Gastrocnemius medialis (tissue), 4 donors: ENCODE results near the gene SCN4A. TPM values are rescaled to one million over a fixed set of nuclear protein-coding genes. Genes with fewer than 3 reads are reported as not detected.

Experiments
- ATAC-seq, 2 donors: fragments of 150-250 bp; one replicate each; pipeline ENCODE4 v1.9.1; 2016
- DNase-seq, 2 donors: peaks; one replicate each; pipeline ENCODE4 v3.0.0-alpha.2; 2019
- H3K27ac ChIP-seq, 4 donors: fragments of 200-600 bp; sonication (generic); 1 replicate in 1 of 4; 2 replicates in 3 of 4; pipeline ENCODE4 v1.5.1; 2016 to 2018; ENCODE audit warnings: mild to moderate bottlenecking in 2 of 4, moderate library complexity in 1 of 4
- H3K27me3 ChIP-seq, 3 donors: fragments of 200-600 bp; sonication (generic) in 2 of 3; 1 replicate in 1 of 3; 2 replicates in 2 of 3; pipeline versions ENCODE4 v1.5.1 to v1.6.0; 2016 to 2019; ENCODE audit warnings: mild to moderate bottlenecking in 1 of 3, moderate library complexity in 1 of 3
- H3K36me3 ChIP-seq, 2 donors: fragments of 200-600 bp; sonication (generic) in 1 of 2; one replicate each; pipeline ENCODE4 v1.5.1; 2017 to 2018
- H3K4me1 ChIP-seq, 2 donors: fragments of 200-600 bp; sonication (generic) in 1 of 2; one replicate each; pipeline ENCODE4 v1.5.1; 2016 to 2017; ENCODE audit warnings: mild to moderate bottlenecking in 2 of 2
- H3K4me3 ChIP-seq, 4 donors: fragments of 200-600 bp; sonication (generic) in 3 of 4; 1 replicate in 1 of 4; 2 replicates in 3 of 4; pipeline ENCODE4 v1.5.1; 2016 to 2019; ENCODE audit warnings: mild to moderate bottlenecking in 2 of 4
- H3K9me3 ChIP-seq, 3 donors: fragments of 200-600 bp; sonication (generic) in 2 of 3; 1 replicate in 1 of 3; 2 replicates in 2 of 3; pipeline ENCODE4 v1.5.1; 2016 to 2019
- POLR2A ChIP-seq, 2 donors: fragments of 450-650 bp; IDR thresholded peaks; one replicate each; pipeline ENCODE4 v1.6.1; 2017; ENCODE audit warnings: antibody characterized with exemption in 2 of 2, mild to moderate bottlenecking in 2 of 2, moderate library complexity in 2 of 2
- in situ Hi-C, 4 donors: fragments of 200-750 bp; cut with MboI; loops; one replicate each; pipeline versions ENCODE4 v1.15.0 to v1.8.0; 2017; ENCODE audit warnings: low sequenced_read_pairs in 4 of 4
- intact Hi-C: fragments of 100-400 bp; cut with DNase I; formaldehyde crosslinking; loops from one replicate; pipeline ENCODE4 v1.15.1; 2023; ENCODE audit warnings: low total_unique reads
- total RNA-seq, 4 donors: library from RNA; depleted of rRNA; stranded (reverse); fragments of >200 nt; gene quantifications; one replicate each; pipeline versions ENCODE4 v1.1.0 to v1.2.3, GENCODE V29; 2016
- TF ChIP-seq, protein P1 (sequence below), 5 experiments: fragments of 450-650 bp in 3 of 5; fragments of 200-600 bp in 2 of 5; sonication (generic) in 2 of 5; IDR thresholded peaks in 4 of 5; conservative IDR thresholded peaks in 1 of 5; 1 replicate in 4 of 5; 2 replicates in 1 of 5; pipeline ENCODE4 v1.5.1; 2016 to 2019; ENCODE audit warnings: antibody characterized with exemption in 5 of 5, mild to moderate bottlenecking in 3 of 5, moderate library complexity in 3 of 5

The SCN4A gene
- total RNA-seq, 4 donors from 2014 or later: 45.3 to 107 (median 69.1) TPM

- intact Hi-C loops (no loop called here), in situ Hi-C loops (no loop called here)
- no peak for ATAC-seq
- no peaks in the 10 kb centered on the region for H3K27me3 ChIP-seq
- TF ChIP-seq, protein P1, sequence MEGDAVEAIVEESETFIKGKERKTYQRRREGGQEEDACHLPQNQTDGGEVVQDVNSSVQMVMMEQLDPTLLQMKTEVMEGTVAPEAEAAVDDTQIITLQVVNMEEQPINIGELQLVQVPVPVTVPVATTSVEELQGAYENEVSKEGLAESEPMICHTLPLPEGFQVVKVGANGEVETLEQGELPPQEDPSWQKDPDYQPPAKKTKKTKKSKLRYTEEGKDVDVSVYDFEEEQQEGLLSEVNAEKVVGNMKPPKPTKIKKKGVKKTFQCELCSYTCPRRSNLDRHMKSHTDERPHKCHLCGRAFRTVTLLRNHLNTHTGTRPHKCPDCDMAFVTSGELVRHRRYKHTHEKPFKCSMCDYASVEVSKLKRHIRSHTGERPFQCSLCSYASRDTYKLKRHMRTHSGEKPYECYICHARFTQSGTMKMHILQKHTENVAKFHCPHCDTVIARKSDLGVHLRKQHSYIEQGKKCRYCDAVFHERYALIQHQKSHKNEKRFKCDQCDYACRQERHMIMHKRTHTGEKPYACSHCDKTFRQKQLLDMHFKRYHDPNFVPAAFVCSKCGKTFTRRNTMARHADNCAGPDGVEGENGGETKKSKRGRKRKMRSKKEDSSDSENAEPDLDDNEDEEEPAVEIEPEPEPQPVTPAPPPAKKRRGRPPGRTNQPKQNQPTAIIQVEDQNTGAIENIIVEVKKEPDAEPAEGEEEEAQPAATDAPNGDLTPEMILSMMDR (IDR thresholded peaks at IDR 0.05 in 4 of 5, conservative IDR thresholded peaks at IDR 0.05 in 1 of 5): no peak
- no peak for TF ChIP-seq POLR2A (IDR thresholded peaks at IDR 0.05)
- no peaks in the 10 kb centered on the region for H3K36me3 ChIP-seq
- DNase-seq: no peak
- no peaks in the 10 kb centered on the region for H3K9me3 ChIP-seq
- H3K27ac ChIP-seq: peak within 1 kb of the TSS; percentile 59 to 72 (median 66)
- peaks cover 13 to 21% of the 10 kb centered on the region in 2 donors for H3K4me1 ChIP-seq
- peak within 1 kb of the TSS in 3 of 4 donors; percentile 17 to 38 (median 27) for H3K4me3 ChIP-seq
These were observed 40.6 kb downstream of the SCN4A start, which contains the start of gene CD79B for GRCh38 chr17:63931981-63932561. Gene CD79B (minus strand): TSS chr17:63932331. CDS start chr17:63932261, 70 bp downstream.

DNA sequence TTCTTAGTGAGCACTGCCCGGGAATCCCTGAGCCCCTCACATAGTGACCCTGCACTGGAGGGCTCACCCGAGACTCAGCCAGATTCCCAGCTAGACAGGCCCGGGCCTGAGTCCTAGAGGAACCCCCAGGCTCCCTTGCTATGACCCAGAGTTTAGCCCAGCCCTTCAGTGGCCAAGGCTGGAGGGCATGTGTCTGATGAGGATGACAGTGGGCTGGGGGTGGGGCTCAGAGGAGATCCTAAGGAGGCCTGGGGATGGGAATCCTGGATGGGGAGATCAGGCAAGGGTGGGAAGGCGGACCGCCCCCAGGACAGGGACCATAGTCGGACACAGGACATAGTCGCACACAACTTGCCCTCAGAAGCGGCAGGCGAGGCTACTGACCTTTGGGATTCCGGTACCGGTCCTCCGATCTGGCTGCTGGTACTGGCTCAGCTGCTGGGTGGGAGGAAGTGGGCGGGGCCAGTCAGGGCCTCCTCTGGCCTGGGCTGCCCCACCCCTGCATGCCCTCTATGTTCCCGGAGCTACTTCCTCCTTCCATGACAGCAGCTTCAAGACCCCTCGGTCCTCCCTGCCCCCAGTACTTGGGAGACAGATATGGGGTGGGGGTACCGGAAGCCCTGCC is 41.7 kb downstream of the SCN4A start:
- H3K27ac ChIP-seq: peak overlapping the region; percentile 59 to 72 (median 66)

DNA sequence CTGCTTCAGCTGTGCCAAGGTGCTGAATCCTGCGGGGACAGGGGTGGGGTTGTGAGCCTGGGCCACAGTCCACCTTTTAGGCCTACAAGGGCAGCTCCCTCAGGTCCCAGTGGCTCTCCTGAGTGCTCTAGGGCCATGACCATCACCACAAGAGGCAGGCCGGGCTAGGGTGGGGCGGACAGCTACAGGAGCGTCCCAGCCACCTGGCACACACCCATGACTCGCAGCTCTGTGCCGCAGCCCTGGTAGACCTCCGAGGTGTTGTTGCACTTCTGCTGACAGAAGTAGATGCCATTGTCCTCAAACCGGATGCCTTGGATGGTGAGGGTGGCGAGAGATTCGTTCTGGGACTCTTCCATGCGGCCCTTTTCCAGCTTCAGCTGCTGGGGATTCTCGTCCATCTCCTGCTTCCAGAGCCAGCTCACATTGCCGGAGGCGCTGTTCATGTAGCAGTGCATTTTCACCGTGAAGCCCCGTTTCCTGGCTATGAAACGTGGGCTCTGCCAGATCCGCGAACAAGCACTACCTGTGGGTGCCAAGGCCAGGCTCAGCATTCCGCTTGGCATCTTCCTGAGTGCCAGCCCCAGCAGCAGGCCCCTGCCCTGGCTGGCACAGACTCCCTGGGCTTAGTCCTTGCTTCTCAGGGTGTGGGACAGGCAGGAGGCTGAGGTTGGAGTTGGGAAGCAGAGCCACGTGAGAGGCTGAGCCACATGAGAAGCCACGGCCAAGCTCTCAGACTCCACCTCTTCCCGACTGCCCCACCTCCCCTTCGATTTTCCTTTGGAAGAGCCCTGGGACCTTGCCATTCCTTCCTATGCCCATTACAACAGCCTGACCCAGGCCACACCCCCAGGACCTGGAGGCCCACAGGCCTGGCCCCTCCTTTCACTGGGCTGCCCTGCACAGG is 42.6 kb downstream of the SCN4A start:
- Histone ChIP-seq H3K4me3 (no peak overlapping the region), H3K9me3 (no peaks in the 10 kb centered on the region), H3K27ac (peak overlapping the region; percentile 45 to 72 (median 66)), H3K4me1 (peaks cover 13 to 21% of the 10 kb centered on the region in 2 donors), H3K27me3 (no peaks in the 10 kb centered on the region), H3K36me3 (no peaks in the 10 kb centered on the region)
- TF ChIP-seq POLR2A (IDR thresholded peaks at IDR 0.05): no peak
- TF ChIP-seq, protein P1 (IDR thresholded peaks at IDR 0.05 in 4 of 5, conservative IDR thresholded peaks at IDR 0.05 in 1 of 5): no peak
- DNase-seq: no peak
- in situ Hi-C loops: loop anchor here in 2 of 4 donors (10.0 kb wide), 2 partner anchors 85 to 95 kb away; partner anchors contain the start of gene ICAM2 (in 1 of the 2)
- intact Hi-C loops: no loop called here
- ATAC-seq: peak; percentile 35 to 38

More for the DNA sequence above, 41.7 kb downstream of the SCN4A start:
- in situ Hi-C loops (no loop called here), intact Hi-C loops (no loop called here)
- Histone ChIP-seq H3K36me3 (no peaks in the 10 kb centered on the region), H3K9me3 (no peaks in the 10 kb centered on the region), H3K4me1 (peaks cover 13 to 21% of the 10 kb centered on the region in 2 donors), H3K27me3 (no peaks in the 10 kb centered on the region), H3K4me3 (peak overlapping the region in 2 of 4 donors; percentile 27 to 38)
- ATAC-seq (peak; percentile 10 to 21), DNase-seq (no peak)
- no peak for TF ChIP-seq POLR2A (IDR thresholded peaks at IDR 0.05)
- TF ChIP-seq, protein P1 (IDR thresholded peaks at IDR 0.05 in 4 of 5, conservative IDR thresholded peaks at IDR 0.05 in 1 of 5): no peak

DNA sequence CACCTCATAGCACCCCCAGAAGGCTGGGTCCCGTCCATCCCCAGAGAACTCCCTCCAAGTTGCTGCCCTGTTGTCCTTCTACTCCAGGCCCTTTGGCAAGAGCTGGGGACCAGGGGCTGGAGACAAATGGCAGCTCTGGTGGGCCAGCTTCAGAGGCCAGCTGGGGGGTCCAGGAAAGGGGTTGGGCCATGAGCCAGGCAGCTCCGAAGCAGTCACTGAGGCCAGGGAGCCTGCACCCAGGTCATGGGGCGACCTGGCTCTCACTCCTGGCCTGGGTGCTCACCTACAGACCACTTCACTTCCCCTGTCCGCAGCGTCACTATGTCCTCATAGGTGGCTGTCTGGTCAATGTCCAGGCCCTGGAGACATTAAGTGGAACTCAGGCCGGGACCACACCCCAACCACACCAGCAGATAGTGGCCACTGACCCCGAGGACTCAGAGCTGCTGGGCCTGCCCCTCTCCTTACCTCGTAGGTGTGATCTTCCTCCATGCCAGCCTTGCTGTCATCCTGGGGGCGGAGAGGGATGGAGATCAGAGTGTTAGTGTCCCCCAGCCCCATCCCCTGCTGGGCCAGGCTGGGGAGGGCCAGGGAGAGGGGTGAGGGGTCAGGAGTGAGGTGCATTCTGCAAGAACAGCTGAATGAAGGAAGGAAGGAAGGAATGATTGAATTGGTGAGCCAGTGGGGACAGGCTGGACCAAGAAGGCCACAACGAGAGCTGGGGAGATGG is 43.6 kb downstream of the SCN4A start:
- Histone ChIP-seq H3K27ac (no peak overlapping the region), H3K27me3 (no peaks in the 10 kb centered on the region), H3K4me1 (peaks cover 13 to 21% of the 10 kb centered on the region in 2 donors), H3K36me3 (no peaks in the 10 kb centered on the region), H3K9me3 (no peaks in the 10 kb centered on the region), H3K4me3 (no peak overlapping the region)
- in situ Hi-C loops: loop anchor here in 2 of 4 donors (10.0 kb wide), 2 partner anchors 86 to 96 kb away; partner anchors contain the start of gene ICAM2 (in 1 of the 2)
- TF ChIP-seq POLR2A (IDR thresholded peaks at IDR 0.05): no peak
- TF ChIP-seq, protein P1 (IDR thresholded peaks at IDR 0.05 in 4 of 5, conservative IDR thresholded peaks at IDR 0.05 in 1 of 5): no peak
- ATAC-seq (no peak), DNase-seq (no peak)
- intact Hi-C loops: no loop called here
